ENCODE measurements around the gene SLC25A28.

The SLC25A28 gene

GRCh38 chr10:99659031-99659867 lies 39.0 kb upstream of the SLC25A28 start, which contains the start of gene ENTPD7 (continued):
- 0 out of 2 replicates have a peak, but pooled peaks have one; percentile 36 for TF ChIP-seq ZBTB10 (tag by site-specific recombination; IDR thresholded peaks at IDR 0.05)
- peak; percentile 91 for TF ChIP-seq SCRT2 (tag by site-specific recombination; IDR thresholded peaks at IDR 0.05)
- peak; percentile 54 for TF ChIP-seq ZNF341 (tag by site-specific recombination; IDR thresholded peaks at IDR 0.05; ENCODE audit: low read depth)
- TF ChIP-seq HIC1 (tag by site-specific recombination; IDR thresholded peaks at IDR 0.05) = peak; percentile 90
- peak; percentile 27; the same call in 1 of the 2 replicates for TF ChIP-seq YY1 (tag by site-specific recombination; IDR thresholded peaks at IDR 0.05)
- peak; percentile 31; the same call in 1 of the 2 replicates for TF ChIP-seq ZFHX2 (tag by site-specific recombination; conservative IDR thresholded peaks at IDR 0.05)
- no peak for TF ChIP-seq ZNF391 (tag by site-specific recombination; IDR thresholded peaks at IDR 0.05; ENCODE audit: borderline replicate concordance, low read depth)
- TF ChIP-seq ZEB2 (tag by site-specific recombination; IDR thresholded peaks at IDR 0.05) = peak; percentile 79
- TF ChIP-seq SP7 (tag by site-specific recombination; IDR thresholded peaks at IDR 0.05) = no peak
- no peak for TF ChIP-seq GLI2 (tag by site-specific recombination; IDR thresholded peaks at IDR 0.05; ENCODE audit: borderline replicate concordance, low read depth)
- TF ChIP-seq CTCF (tag by site-specific recombination; IDR thresholded peaks at IDR 0.05) = peak; percentile 72
- peak; percentile 82 for TF ChIP-seq PATZ1 (tag by site-specific recombination; IDR thresholded peaks at IDR 0.05)
- 0 out of 2 replicates have a peak, but pooled peaks have one; percentile 17 for TF ChIP-seq REST (tag by site-specific recombination; IDR thresholded peaks at IDR 0.05)
- TF ChIP-seq HOXD13 (CRISPR knock-in tag; IDR thresholded peaks at IDR 0.05; ENCODE audit: borderline replicate concordance) = no peak
- TF ChIP-seq REPIN1 (tag by site-specific recombination; IDR thresholded peaks at IDR 0.05; ENCODE audit: low read depth) = no peak
